22Rv1 (cell line): Measurements from ENCODE around the gene ZNF76.
"Not testable (repeated sequence)": the region's sequence is repeated elsewhere in the genome, so short reads cannot be mapped to it uniquely, and the experiment has no call there.

Source experiments
- H3K27ac ChIP-seq: fragments of 450-650 bp; 2 replicates; pipeline ENCODE4 v1.5.1; 2017
- ZFX ChIP-seq: fragments of 450-650 bp; IDR thresholded peaks from 2 replicates; pipeline ENCODE4 v1.6.1; 2017; ENCODE audit warnings: antibody characterized with exemption, borderline replicate concordance
- TF ChIP-seq, protein P1 (sequence below): fragments of 450-650 bp; IDR thresholded peaks from 2 replicates; pipeline ENCODE4 v1.5.1; 2017; ENCODE audit warnings: mild to moderate bottlenecking

The ZNF76 gene

DNA sequence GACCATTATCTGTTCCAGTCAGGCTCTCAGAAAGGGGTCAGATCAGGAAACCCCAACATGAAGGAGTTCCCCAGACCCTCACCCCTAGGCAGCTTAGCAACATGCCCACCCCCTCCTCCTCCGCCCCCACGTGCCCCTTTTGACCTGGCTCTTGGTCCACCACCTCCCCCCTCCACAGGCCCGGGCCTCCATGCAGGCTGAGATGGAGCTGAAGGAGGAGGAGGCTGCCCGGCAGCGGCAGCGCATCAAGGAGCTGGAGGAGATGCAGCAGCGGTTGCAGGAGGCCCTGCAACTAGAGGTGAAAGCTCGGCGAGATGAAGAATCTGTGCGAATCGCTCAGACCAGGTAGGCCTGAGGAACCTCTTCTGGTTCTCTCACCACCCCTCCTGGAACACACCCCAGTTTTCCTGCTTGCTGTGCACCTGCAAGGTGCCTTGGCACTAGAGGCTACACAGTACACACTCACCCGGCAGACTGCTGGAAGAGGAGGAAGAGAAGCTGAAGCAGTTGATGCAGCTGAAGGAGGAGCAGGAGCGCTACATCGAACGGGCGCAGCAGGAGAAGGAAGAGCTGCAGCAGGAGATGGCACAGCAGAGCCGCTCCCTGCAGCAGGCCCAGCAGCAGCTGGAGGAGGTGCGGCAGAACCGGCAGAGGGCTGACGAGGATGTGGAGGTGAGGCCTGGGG is 60.0 kb downstream of the ZNF76 start:
- H3K27ac ChIP-seq: no peak overlapping the region
- TF ChIP-seq, protein P1, sequence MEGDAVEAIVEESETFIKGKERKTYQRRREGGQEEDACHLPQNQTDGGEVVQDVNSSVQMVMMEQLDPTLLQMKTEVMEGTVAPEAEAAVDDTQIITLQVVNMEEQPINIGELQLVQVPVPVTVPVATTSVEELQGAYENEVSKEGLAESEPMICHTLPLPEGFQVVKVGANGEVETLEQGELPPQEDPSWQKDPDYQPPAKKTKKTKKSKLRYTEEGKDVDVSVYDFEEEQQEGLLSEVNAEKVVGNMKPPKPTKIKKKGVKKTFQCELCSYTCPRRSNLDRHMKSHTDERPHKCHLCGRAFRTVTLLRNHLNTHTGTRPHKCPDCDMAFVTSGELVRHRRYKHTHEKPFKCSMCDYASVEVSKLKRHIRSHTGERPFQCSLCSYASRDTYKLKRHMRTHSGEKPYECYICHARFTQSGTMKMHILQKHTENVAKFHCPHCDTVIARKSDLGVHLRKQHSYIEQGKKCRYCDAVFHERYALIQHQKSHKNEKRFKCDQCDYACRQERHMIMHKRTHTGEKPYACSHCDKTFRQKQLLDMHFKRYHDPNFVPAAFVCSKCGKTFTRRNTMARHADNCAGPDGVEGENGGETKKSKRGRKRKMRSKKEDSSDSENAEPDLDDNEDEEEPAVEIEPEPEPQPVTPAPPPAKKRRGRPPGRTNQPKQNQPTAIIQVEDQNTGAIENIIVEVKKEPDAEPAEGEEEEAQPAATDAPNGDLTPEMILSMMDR: no peak
- no peak for TF ChIP-seq ZFX

DNA sequence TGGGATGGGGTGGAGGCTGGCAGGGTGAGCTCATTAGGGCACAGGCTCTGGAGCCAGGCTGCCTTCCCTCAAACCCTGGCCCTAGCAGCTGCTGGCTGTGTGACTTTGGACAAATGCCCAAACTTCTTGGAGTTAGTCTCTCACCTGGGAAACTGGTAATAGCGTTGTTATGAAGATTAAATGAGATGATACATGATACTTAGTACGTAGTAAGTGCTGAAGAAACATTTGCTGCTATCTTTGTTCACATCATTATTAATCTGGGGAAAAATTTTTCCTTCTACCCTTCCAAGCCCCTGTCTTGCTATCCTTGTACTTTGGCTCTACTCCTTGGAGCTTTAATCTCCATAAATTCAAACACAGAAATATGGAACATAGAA is 60.5 kb downstream of the ZNF76 start:
- TF ChIP-seq, protein P1: no peak
- no peak for TF ChIP-seq ZFX
- H3K27ac ChIP-seq: no peak overlapping the region

DNA sequence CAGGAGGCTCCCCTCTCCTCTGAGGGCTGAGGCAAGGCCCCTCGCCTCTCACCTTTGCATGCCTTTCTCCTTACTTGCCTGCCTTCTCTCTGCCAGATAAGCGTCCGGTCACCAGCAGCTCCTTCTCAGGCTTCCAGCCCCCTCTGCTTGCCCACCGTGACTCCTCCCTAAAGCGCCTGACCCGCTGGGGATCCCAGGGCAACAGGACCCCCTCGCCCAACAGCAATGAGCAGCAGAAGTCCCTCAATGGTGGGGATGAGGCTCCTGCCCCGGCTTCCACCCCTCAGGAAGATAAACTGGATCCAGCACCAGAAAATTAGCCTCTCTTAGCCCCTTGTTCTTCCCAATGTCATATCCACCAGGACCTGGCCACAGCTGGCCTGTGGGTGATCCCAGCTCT is 61.6 kb downstream of the ZNF76 start:
- H3K27ac ChIP-seq: no peak overlapping the region
- TF ChIP-seq, protein P1: no peak
- no peak for TF ChIP-seq ZFX

DNA sequence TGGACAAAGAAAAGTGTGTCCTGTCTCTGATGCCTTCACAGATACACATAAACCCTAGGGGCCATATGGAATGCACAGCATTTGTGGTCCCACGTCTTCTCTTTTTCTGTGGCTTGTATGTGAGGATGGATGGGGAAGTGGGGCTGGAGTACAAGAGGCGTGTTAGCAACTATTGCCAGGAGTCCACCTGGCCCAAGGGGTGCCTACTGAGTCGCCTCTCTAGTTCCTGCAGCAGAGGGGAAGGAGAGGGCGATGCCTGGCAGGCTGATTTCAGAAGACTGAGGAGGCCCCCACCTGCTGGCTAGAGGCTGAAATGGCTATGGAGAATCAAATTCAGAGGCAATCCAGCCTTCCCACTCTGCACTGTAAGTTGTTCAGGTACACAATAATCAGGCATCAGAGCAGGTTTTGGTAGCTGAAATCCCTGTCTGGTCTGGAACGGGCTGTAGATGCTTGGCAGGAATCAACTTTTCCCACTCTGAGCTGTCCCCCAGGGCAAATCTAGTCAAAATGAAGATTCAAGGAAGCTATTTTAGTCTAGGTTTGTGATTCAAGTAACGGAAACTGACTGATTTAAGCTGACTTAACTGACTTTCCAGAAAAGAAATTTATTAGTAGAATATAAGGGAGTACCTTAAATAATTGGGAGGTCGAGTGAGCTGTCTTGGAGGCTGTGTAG is 68.0 kb downstream of the ZNF76 start:
- TF ChIP-seq, protein P1: peak; percentile 44
- TF ChIP-seq ZFX: no peak
- no peak overlapping the region for H3K27ac ChIP-seq

DNA sequence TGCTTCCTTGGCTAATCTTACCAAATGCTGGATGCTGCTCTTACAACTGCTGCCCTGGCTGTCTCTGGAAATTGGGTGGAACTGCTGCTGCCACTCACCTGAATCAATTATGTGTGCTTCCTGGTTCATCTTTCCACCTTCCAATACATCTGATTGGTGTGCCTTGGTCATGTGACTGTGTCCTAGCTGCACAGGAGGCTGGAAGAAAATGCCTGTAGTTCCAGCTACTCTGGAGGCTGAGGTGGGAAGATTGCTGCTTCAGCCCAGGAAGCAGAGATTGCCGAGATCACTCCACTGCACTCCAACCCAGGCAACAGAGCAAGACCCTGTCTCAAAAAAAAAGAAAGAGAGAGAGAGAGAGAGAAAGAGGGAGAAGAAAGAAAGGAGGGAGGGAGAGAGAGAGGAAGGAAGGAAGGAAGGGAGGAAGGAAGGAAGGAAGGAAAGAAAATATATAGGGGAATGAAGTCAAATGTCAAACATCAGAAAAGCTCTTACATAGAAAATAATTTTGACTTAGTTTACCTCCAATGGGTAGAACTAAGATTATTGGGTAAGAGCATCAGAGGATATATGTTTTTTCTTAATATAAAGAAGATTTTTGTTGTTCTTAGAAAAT is 68.7 kb downstream of the ZNF76 start:
- TF ChIP-seq, protein P1: no peak
- no peak for TF ChIP-seq ZFX
- H3K27ac ChIP-seq: no peak overlapping the region

DNA sequence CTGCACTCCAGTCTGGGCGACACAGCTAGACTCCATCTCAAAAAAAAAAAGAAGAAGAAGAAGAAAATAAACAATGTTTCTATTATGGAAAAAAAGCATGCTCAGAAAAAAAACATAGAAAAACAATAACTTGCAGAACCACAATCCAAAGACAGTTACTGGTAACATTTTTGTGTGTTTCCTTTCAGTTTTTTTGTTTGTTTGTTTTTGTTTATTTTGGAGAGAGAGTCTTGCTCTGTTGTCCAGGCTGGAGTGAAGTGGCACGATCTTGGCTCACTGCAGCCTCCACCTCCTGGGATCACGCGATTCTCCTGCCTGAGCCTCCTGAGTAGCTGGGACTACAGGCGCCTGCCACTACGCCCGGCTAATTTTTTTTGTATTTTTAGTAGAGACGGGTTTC is 69.4 kb downstream of the ZNF76 start:
- H3K27ac ChIP-seq: not testable (repeated sequence)

DNA sequence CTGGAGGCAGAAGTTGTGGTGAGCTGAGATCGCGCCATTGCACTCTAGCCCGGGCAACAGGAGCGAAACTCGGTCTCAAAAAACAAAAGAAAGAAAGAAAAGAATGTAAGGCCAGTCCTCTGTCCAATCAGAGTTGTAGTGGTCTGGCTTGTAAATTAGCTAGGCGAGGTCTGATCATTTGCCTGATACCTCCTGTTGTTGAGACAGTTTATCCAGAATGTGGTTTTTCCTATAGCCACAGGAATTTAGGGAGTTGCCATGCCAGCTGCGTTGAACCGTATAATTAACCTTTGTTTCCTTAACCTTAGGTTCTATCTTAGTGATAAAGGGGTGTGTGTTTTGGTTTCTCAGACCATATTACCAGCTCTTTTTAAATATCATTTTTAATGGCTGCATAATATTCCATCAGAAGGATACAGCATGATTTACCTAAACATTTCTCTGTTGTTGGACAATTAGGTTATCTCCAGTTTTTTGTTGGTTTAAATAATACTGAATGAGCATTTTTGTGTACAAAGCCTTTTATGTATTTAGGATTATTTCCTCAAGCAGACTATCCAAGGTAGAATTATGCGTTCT is 71.1 kb downstream of the ZNF76 start:
- no peak for TF ChIP-seq ZFX
- TF ChIP-seq, protein P1: no peak
- no peak overlapping the region for H3K27ac ChIP-seq
